T1000 (cell line): ENCODE data around the gene IRF6.
"Not testable (repeated sequence)": the region's sequence is repeated elsewhere in the genome, so short reads cannot be mapped to it uniquely, and the experiment has no call there.

ENCODE experiments used
- DNase-seq: peaks from one replicate; lab custom pipeline; 2025; ENCODE audit warnings: mixed read lengths; lab: John Stamatoyannopoulos, UW

IRF6 gene

GRCh38 chr1:209823143-209824041 lies 17.4 kb upstream of the IRF6 start:
- no peak for DNase-seq

GRCh38 chr1:209822706-209823105 lies 16.8 kb upstream of the IRF6 start:
- DNase-seq = no peak

DNA sequence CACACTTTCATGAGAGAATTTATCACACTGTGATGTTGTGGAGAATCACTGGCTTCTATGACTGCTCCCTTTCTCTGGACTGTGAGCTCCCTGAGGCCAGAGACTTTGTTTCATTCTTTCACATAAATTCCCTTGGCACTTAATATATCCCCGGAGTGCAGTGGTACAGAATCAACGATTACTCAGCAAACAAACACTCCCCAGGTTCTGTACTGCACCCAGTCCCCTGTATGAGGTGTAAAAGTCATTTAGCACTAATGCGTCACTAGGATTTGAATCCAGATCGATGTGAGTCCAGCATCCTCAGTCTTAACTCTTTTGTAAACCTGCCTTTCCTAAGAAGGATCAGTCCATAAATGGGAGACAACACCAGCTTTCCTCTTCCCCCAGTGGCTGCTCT lies 15.0 kb upstream of the IRF6 start:
- no peak for DNase-seq

DNA sequence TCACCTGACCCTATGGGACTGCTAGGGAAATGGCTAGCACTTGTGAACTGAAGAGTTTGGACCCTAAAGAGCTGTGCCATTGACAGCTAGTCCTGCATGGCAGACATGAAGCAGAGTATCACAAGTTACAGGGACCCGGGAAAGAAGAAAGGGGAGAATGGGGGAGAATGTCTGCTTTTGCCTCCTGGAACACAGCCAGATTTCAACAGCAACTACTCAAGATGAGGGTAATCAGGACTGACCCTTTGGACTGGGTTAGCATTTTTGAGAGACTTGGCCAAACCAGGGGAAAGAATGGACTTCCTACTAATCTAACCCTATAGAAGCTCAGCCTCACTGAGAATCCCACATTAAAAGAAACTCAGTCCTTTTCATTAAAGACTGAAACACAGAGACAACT lies 13.1 kb upstream of the IRF6 start:
- no peak for DNase-seq

GRCh38 chr1:209817691-209818090 lies 11.7 kb upstream of the IRF6 start:
- DNase-seq = no peak

DNA sequence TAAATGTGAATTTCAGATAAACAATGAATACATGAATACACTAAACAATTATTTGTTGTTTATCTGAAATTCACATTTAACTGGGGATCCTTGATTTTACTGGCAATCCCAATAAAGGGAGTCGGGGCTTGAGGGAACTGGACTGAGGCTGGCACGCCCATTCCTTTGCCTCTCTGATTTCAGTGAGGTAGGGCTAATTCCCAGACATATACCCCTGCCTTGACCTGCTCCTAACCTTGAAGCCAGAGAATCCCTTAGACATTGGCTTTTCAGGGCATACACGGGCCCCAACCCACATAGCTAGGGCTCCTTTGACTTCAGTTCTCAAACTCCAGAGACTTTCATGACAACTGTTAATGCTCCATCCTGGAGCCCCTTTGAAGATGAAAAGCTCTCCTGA lies 11.0 kb upstream of the IRF6 start:
- DNase-seq = no peak

- DNase-seq = no peak
Measured at GRCh38 chr1:209815931-209816341, 10.0 kb upstream of the IRF6 start.

GRCh38 chr1:209815490-209815889 lies 9.5 kb upstream of the IRF6 start:
- DNase-seq = no peak

GRCh38 chr1:209813902-209814301 lies 8.0 kb upstream of the IRF6 start:
- no peak for DNase-seq

DNA sequence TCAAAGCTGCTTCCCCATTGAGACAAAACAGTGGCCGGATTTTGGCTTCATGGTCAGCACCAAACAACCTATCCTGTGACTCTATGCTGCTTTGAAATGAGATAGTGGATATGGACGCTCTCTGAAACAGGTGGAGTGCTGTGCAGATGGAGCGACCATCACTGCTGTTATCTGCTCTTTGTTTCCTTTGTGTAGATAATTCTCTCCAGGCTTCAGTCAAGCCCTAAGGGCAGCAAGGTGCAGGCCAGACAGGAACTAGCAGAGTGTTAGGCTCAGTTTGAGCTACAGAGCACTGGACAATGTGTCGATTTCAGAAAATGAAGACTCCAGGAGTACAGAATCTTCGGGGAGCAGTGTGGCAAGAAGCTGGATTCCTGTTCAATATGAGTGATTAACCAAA lies 4.8 kb upstream of the IRF6 start:
- no peak for DNase-seq

DNA sequence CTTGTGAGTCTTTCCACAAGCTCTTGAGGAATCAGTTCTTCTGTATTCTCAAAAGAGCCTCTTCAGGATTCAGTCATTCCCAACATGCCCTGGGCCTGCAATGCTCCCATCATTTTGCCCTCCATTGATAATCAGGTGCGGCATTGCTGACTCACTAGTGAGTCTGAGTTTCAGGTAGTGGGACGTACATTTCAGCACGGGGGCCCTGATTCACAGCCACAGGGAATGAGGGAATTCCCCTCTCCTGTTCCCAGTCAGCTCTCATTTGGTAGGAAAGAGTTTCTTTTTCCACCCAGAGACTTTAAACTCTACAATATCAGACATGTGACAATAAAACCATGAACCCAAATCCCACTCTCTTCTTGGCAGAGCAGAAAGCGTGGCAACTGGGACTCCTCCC lies 3.7 kb upstream of the IRF6 start:
- no peak for DNase-seq

DNA sequence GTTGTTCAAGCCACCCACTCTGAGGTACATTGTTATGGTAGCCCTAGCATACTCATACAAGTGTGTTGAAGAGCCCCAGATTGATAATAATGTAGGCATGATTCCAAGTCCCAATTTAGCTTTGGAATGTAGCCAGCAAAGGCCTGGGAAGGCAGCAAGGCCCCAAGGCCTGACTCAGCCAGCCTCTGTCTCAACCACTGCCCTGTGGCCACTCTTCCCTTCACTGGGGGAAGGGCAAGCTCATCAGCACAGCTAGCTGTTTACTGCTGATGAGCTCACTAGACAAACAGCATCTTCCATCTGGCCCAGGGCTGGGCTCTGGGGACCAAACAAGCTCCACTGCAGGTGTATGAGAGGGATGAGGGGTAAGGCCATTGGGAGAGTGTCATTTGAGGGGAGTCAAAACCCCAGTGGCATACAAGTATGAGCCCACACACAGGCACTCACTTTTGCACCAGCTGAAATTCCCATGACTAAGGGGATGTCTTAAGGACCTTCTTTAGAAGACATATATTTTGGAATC lies 2.2 kb upstream of the IRF6 start:
- peak; percentile 78 for DNase-seq

GRCh38 chr1:209807509-209807908 lies 1.6 kb upstream of the IRF6 start:
- no peak for DNase-seq

DNA sequence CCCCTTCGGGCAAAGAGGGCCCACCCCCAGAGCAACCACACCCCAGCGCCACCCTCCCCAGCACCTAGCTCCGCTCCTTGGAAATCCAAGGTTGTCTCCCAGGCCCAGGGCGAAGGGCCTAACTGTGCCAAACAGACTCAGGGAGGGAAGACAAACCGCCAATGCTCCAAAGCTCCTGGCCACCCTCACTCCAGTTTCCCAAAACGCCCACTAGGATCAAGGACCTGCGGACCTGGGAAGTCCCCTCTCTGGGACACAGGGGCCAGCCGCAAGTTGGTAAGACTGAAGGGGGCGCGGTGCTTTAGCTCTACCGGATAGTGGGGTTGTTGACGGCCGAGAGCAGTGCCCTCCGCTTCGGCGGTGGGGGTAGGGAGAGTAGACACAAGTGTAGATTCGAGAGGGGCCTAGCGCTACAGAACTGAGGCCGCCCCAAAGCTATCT lies 581 bp downstream of the IRF6 start:
- DNase-seq = no peak

DNA sequence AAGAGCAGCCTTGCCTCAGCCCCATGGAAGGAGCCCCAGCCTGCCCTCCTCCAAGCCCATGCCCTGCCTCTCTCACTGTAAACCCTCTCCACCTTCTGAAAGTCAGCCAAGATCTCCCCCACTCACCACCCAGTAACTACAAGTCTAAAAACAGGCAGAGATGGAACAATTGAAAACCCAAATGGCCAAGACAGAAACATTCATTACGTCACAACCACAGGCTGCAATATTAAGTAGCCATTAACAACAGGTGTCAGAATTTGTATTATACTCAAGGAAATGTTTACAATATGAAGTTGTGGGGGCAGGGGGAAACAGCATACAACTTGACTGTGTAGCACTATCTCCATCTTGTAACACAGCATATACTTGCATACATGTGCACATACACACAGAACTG lies 2.4 kb downstream of the IRF6 start:
- DNase-seq = no peak

GRCh38 chr1:209802780-209803152 lies 3.2 kb downstream of the IRF6 start:
- no peak for DNase-seq

- DNase-seq = no peak
Measured at GRCh38 chr1:209802117-209802779, 3.7 kb downstream of the IRF6 start.

GRCh38 chr1:209800984-209801834 lies 4.7 kb downstream of the IRF6 start:
- DNase-seq = no peak

- DNase-seq = no peak
Measured at GRCh38 chr1:209797978-209798639, 7.8 kb downstream of the IRF6 start.

- DNase-seq = not testable (repeated sequence)
Measured at GRCh38 chr1:209793711-209794110, 12.2 kb downstream of the IRF6 start.

GRCh38 chr1:209791920-209792319 lies 14.0 kb downstream of the IRF6 start:
- DNase-seq = no peak
